ENCODE data around the gene CPED1. TPM values are rescaled to one million over a fixed set of nuclear protein-coding genes. Genes with fewer than 3 reads are reported as not detected.
"Not testable (repeated sequence)": the region's sequence is repeated elsewhere in the genome, so short reads cannot be mapped to it uniquely, and the experiment has no call there.

The CPED1 gene
- total RNA-seq, 4 donors from 2014 or later, result 7.4 to 19.6 (median 11.4) TPM

DNA sequence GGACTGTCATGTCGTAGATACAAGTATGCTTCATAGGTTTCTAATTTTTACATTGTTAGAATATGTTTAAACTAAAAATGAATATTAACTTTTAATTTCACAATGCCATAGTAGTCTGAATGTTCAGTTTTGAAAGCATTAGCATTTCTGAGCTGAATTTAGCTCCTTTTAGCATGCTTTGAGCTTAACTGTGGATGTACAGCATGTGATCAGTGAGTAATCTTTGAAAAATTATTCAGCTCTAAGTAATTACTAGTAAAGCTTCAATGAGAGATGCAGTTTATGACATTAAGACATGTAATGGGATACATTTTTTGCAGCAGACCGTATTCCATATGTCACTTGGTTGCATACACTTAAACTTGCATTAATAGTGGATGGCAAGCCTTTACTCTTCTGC is 226.1 kb downstream of the CPED1 start:
- TF ChIP-seq POLR2A (IDR thresholded peaks at IDR 0.05), result no peak
- no peak for TF ChIP-seq CTCF (IDR thresholded peaks at IDR 0.05)
- H3K36me3 ChIP-seq, result no peaks in the 10 kb centered on the region
- no peaks in the 10 kb centered on the region for H3K4me1 ChIP-seq
- 79% methylated on average over 2 of the region's 2 CpGs for WGBS, 2 donors
- no peak for DNase-seq
- no peak overlapping the region for H3K27ac ChIP-seq
- H3K9me3 ChIP-seq, result no peaks in the 10 kb centered on the region
- intact Hi-C loops (cut with DNase I), result no loop called here
- H3K4me3 ChIP-seq (replicated peaks in 1 of 3), result no peak overlapping the region
- no peaks in the 10 kb centered on the region for H3K27me3 ChIP-seq

DNA sequence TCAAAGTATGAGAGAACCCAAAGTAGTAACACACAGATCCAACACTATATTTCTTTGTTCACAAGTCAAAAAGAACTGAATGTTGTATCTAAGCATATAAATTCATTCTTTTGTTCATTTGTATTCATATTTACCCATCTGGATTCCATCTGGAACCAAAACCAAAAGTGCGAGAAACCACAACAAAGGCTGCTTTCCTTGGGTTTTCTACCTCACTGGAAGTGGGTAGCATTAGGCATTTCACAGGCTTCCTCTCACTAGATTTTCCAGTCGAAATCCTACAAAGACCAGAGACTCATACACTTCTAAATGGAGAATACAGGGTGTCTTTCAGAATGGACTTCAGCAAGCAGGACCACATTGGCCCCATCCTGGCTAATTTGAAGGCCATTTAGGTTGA is 230.5 kb downstream of the CPED1 start:
- H3K27me3 ChIP-seq, result no peaks in the 10 kb centered on the region
- H3K4me1 ChIP-seq, result no peaks in the 10 kb centered on the region
- 72 to 73% methylated on average over 2 of the region's 2 CpGs for WGBS, 2 donors
- H3K27ac ChIP-seq, result no peak overlapping the region
- H3K9me3 ChIP-seq, result no peaks in the 10 kb centered on the region
- TF ChIP-seq CTCF (IDR thresholded peaks at IDR 0.05) (no peak), POLR2A (IDR thresholded peaks at IDR 0.05) (no peak)
- DNase-seq, result no peak
- intact Hi-C loops (cut with DNase I), result no loop called here
- no peak overlapping the region for H3K4me3 ChIP-seq (replicated peaks in 1 of 3)
- H3K36me3 ChIP-seq, result no peaks in the 10 kb centered on the region

DNA sequence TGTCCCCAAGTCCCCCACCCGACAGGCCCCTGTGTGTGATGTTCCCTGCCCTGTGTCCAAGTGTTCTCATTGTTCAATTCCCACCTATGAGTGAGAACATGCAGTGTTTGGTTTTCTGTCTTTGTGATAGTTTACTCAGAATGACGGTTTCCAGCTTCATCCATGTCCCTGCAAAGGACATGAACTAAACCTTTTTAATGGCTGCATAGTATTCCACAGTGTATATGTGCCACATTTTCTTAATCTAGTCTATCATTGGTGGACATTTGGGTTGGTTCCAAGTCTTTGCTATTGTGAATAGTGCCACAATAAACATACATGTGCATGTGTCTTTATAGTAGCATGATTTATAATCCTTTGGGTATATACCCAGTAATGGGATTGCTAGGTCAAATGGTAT is 232.6 kb downstream of the CPED1 start:
- H3K4me1 ChIP-seq; H3K27me3 ChIP-seq; H3K36me3 ChIP-seq; H3K9me3 ChIP-seq; H3K27ac ChIP-seq; DNase-seq; intact Hi-C loops (cut with DNase I); H3K4me3 ChIP-seq (replicated peaks in 1 of 3): not testable (repeated sequence)
- 86 to 95% methylated on average over 2 of the region's 2 CpGs for WGBS, 2 donors

- WGBS, 2 donors, result 85 to 87% methylated on average over 1 of the region's 1 CpG
- H3K27me3 ChIP-seq, result no peaks in the 10 kb centered on the region
Measured at GRCh38 chr7:121228779-121229178, 240.3 kb downstream of the CPED1 start.

DNA sequence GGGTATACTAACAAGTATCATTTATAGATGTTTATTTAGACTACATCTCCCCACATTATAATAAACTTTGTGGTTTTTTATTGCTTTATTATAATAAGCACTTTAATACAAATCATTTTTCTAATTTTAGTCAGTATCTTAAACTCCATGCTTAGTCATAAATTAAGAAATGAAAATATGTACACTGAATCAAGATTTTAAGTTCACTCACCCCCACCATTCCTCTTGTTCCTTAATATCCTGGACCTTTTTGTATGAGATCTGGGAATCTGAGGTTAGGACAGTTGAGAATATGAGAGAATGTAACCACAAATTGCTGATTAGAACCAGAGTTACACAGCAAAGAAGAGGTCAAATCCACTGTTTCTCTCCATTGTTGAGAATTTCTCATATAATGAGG is 246.7 kb downstream of the CPED1 start:
- DNase-seq, result no peak
- Histone ChIP-seq H3K4me1 (no peaks in the 10 kb centered on the region), H3K9me3 (no peaks in the 10 kb centered on the region), H3K27ac (no peak overlapping the region), H3K4me3 (replicated peaks in 1 of 3) (no peak overlapping the region), H3K36me3 (no peaks in the 10 kb centered on the region), H3K27me3 (no peaks in the 10 kb centered on the region)
- intact Hi-C loops (cut with DNase I), result no loop called here
- TF ChIP-seq POLR2A (IDR thresholded peaks at IDR 0.05) (no peak), CTCF (IDR thresholded peaks at IDR 0.05) (no peak)

More at GRCh38 chr7:121228779-121229178, 240.3 kb downstream of the CPED1 start:
- Histone ChIP-seq H3K4me1 (no peaks in the 10 kb centered on the region), H3K9me3 (no peaks in the 10 kb centered on the region), H3K27ac (no peak overlapping the region), H3K4me3 (replicated peaks in 1 of 3) (no peak overlapping the region), H3K36me3 (no peaks in the 10 kb centered on the region)
- intact Hi-C loops (cut with DNase I), result no loop called here
- TF ChIP-seq POLR2A (IDR thresholded peaks at IDR 0.05), result no peak
- TF ChIP-seq CTCF (IDR thresholded peaks at IDR 0.05), result no peak
- no peak for DNase-seq

DNA sequence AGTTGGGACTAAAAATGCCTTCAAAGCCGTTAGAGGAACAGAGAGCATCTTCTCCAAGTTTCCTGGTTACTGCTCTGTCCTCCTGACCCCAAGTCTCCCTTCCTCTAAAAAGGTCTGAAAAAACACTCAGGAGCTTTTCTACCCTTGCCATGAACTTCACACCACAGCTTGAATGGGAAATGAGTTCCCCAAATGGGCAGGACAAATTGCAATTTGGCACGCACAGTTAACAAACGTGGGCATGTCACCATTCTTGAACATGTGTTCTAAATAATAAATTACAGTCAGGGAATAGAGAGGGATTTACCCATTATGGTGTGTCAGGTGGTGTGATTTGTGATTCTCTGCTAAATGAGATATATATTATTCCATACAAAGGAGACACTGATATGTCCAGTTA is 249.1 kb downstream of the CPED1 start:
- WGBS, 2 donors, result 74 to 88% methylated on average over 3 of the region's 3 CpGs
- H3K9me3 ChIP-seq, result no peaks in the 10 kb centered on the region
- no peak overlapping the region for H3K4me3 ChIP-seq (replicated peaks in 1 of 3)
- H3K27ac ChIP-seq, result no peak overlapping the region
- no peak for DNase-seq
- no peaks in the 10 kb centered on the region for H3K4me1 ChIP-seq
- H3K36me3 ChIP-seq, result no peaks in the 10 kb centered on the region
- TF ChIP-seq POLR2A (IDR thresholded peaks at IDR 0.05) (no peak), CTCF (IDR thresholded peaks at IDR 0.05) (no peak)
- intact Hi-C loops (cut with DNase I), result no loop called here
- H3K27me3 ChIP-seq, result no peaks in the 10 kb centered on the region
